Stomach (tissue), 9 donors: ENCODE results near the gene SLCO1B3. TPM values are rescaled to one million over a fixed set of nuclear protein-coding genes. Genes with fewer than 3 reads are reported as not detected.

Source experiments
- DNase-seq, 2 donors: peaks; one replicate each; pipeline versions ENCODE4 v3.0.0 to v3.0.0-alpha.2; 2013 to 2019
- H3K27ac ChIP-seq, 5 donors: fragments of 200-600 bp in 4 of 5; sonication (generic) in 4 of 5; one replicate each; pipeline ENCODE4 v1.5.1; 2013 to 2019; ENCODE audit warnings: mild to moderate bottlenecking in 1 of 5, moderate library complexity in 1 of 5
- H3K27me3 ChIP-seq, 3 donors: fragments of 200-600 bp; sonication (generic); one replicate each; pipeline ENCODE4 v1.5.1; 2017 to 2019; ENCODE audit warnings: mixed run types in 1 of 3
- H3K36me3 ChIP-seq, 4 donors: fragments of 200-600 bp; sonication (generic); 1 replicate in 3 of 4; 2 replicates in 1 of 4; pipeline ENCODE4 v1.5.1; 2016 to 2019
- H3K4me1 ChIP-seq, 4 donors: fragments of 200-600 bp; sonication (generic); one replicate each; pipeline ENCODE4 v1.5.1; 2016 to 2019
- H3K4me3 ChIP-seq, 4 donors: fragments of 200-600 bp; sonication (generic) in 3 of 4; one replicate each; pipeline ENCODE4 v1.5.1; 2016 to 2019; ENCODE audit warnings: mild to moderate bottlenecking in 1 of 4
- H3K9me3 ChIP-seq, 4 donors: fragments of 200-600 bp; sonication (generic); one replicate each; pipeline ENCODE4 v1.5.1; 2016 to 2019
- CTCF ChIP-seq, 7 experiments: fragments of 450-650 bp in 4 of 7; fragments of 200-600 bp in 3 of 7; sonication (generic) in 3 of 7; IDR thresholded peaks; one replicate each; pipeline ENCODE4 v1.5.1; 2016 to 2019; ENCODE audit warnings: antibody characterized with exemption in 7 of 7, control low read depth in 2 of 7, mild to moderate bottlenecking in 1 of 7
- EP300 ChIP-seq: sonication (generic); formaldehyde crosslinking; IDR thresholded peaks from one replicate; pipeline ENCODE4 v1.6.1; 2017; ENCODE audit warnings: antibody characterized with exemption
- POLR2A ChIP-seq, 4 donors: fragments of 450-650 bp; IDR thresholded peaks; one replicate each; pipeline ENCODE4 v1.6.1; 2016; ENCODE audit warnings: antibody characterized with exemption in 4 of 4, control low read depth in 2 of 4, mild to moderate bottlenecking in 1 of 4, moderate library complexity in 1 of 4
- POLR2AphosphoS5 ChIP-seq, 3 donors: sonication (generic); formaldehyde crosslinking; IDR thresholded peaks; one replicate each; pipeline ENCODE4 v1.6.1; 2016; ENCODE audit warnings: antibody characterized with exemption in 3 of 3
- WGBS, 5 donors: extraction: QIAGEN DNeasy Blood & Tissue Kit in 3 of 5; methylation state at CpG; one replicate each; pipeline versions ENCODE4 v1.1.5 to v1.1.7; 2013 to 2018; 5-methylcytosine and 5-hydroxymethylcytosine counted together
- intact Hi-C: fragments of 100-400 bp; cut with DNase I; formaldehyde crosslinking; loops from one replicate; pipeline ENCODE4 v1.15.1; 2023; ENCODE audit warnings: low total_unique reads
- polyA plus RNA-seq, 3 donors: library from polyadenylated mRNA; stranded (reverse); fragments of 200-250 nt; gene quantifications; one replicate each; pipeline ENCODE4 v1.2.3, GENCODE V29; 2013
- total RNA-seq, 5 donors: library from RNA; depleted of rRNA; stranded (reverse); fragments of >200 nt; gene quantifications; one replicate each; pipeline versions ENCODE4 v1.1.0 to v1.2.3, GENCODE V29; 2014 to 2016
- donor health status: healthy with polysubstance abuse.
- donor health status: Bipolar disorder and iron deficiency.
- donor health status: healthy.

Gene SLCO1B3
- total and polyA plus RNA-seq, 8 donors = 0.30 to 0.76 TPM; not detected in 6

- no peak overlapping the region for H3K4me3 ChIP-seq
- no peaks in the 10 kb centered on the region for H3K36me3 ChIP-seq
- no peak for TF ChIP-seq CTCF (IDR thresholded peaks at IDR 0.05)
- no peak for TF ChIP-seq POLR2A (IDR thresholded peaks at IDR 0.05)
- TF ChIP-seq POLR2AphosphoS5 (IDR thresholded peaks at IDR 0.05) = no peak
- no peak for TF ChIP-seq EP300
- H3K27me3 ChIP-seq = no peaks in the 10 kb centered on the region
- intact Hi-C loops = no loop called here
- no peak overlapping the region for H3K27ac ChIP-seq
- 86 to 97% (median 93%) methylated on average over 12 to 50 of the region's 51 CpGs for WGBS, 5 donors
- no peak for DNase-seq
- peaks cover 0 to 4% (median 2%) of the 10 kb centered on the region in 4 donors for H3K9me3 ChIP-seq
- no peaks in the 10 kb centered on the region for H3K4me1 ChIP-seq
Observed at GRCh38 chr12:20807192-20808080, 3.1 kb upstream of the SLCO1B3 start.

DNA sequence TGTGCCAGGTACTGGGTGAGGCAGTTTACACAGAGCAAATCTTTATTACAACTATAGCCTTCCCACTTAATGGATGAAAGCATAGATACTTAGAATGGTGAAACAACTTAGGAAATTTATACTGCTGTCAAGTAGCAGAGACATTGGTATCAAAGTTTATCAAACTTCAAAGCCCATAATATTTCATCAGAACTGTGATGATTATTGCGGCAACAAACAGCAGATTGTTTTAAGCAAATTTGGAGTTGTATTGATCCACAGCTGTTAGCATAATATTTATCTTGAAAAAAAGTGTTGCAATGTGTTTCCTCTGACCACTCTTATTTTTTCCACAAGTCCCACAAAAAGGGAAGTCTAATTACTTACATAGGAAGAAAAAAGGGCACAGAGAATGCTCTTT, 2.0 kb upstream of the SLCO1B3 start:
- H3K4me3 ChIP-seq = no peak overlapping the region
- H3K36me3 ChIP-seq = no peaks in the 10 kb centered on the region
- intact Hi-C loops = no loop called here
- no peaks in the 10 kb centered on the region for H3K27me3 ChIP-seq
- no peak for DNase-seq
- no peaks in the 10 kb centered on the region for H3K4me1 ChIP-seq
- H3K27ac ChIP-seq = no peak overlapping the region
- 44 to 56% (median 47%) methylated on average over 1 of the region's 1 CpG for WGBS, 5 donors
- no peak for TF ChIP-seq POLR2A (IDR thresholded peaks at IDR 0.05)
- no peak for TF ChIP-seq CTCF (IDR thresholded peaks at IDR 0.05)
- TF ChIP-seq EP300 = no peak
- TF ChIP-seq POLR2AphosphoS5 (IDR thresholded peaks at IDR 0.05) = no peak
- H3K9me3 ChIP-seq = peaks cover 0 to 4% (median 2%) of the 10 kb centered on the region in 4 donors

- no peak overlapping the region for H3K27ac ChIP-seq
- DNase-seq = no peak
- no peaks in the 10 kb centered on the region for H3K27me3 ChIP-seq
- TF ChIP-seq POLR2AphosphoS5 (IDR thresholded peaks at IDR 0.05) (no peak), CTCF (IDR thresholded peaks at IDR 0.05) (no peak), EP300 (no peak), POLR2A (IDR thresholded peaks at IDR 0.05) (no peak)
- H3K36me3 ChIP-seq = no peaks in the 10 kb centered on the region
- WGBS, 5 donors = 90 to 97% (median 94%) methylated on average over 2 of the region's 2 CpGs
- H3K9me3 ChIP-seq = no peaks in the 10 kb centered on the region
- H3K4me3 ChIP-seq = no peak overlapping the region
- no peaks in the 10 kb centered on the region for H3K4me1 ChIP-seq
- intact Hi-C loops = no loop called here
Observed at GRCh38 chr12:20815574-20815973, 5.1 kb downstream of the SLCO1B3 start.

- DNase-seq = no peak
- 86 to 93% (median 92%) methylated on average over 6 of the region's 6 CpGs for WGBS, 5 donors
- TF ChIP-seq POLR2A (IDR thresholded peaks at IDR 0.05) = no peak
- no peak for TF ChIP-seq EP300
- TF ChIP-seq CTCF (IDR thresholded peaks at IDR 0.05) = no peak
- TF ChIP-seq POLR2AphosphoS5 (IDR thresholded peaks at IDR 0.05) = no peak
Observed at GRCh38 chr12:20822415-20822814, 11.9 kb downstream of the SLCO1B3 start.

More at GRCh38 chr12:20822415-20822814, 11.9 kb downstream of the SLCO1B3 start:
- no peak overlapping the region for H3K27ac ChIP-seq
- intact Hi-C loops = no loop called here
- no peak overlapping the region for H3K4me3 ChIP-seq
- H3K9me3 ChIP-seq = no peaks in the 10 kb centered on the region
- no peaks in the 10 kb centered on the region for H3K36me3 ChIP-seq
- H3K27me3 ChIP-seq = no peaks in the 10 kb centered on the region
- no peaks in the 10 kb centered on the region for H3K4me1 ChIP-seq
